Measurements from ENCODE around the gene ZBTB46. TPM values are rescaled to one million over a fixed set of nuclear protein-coding genes. Genes with fewer than 3 reads are reported as not detected.

The ZBTB46 gene
- total and polyA plus RNA-seq, 10 donors: 3.6 to 76.5 (median 32.1) TPM

DNA sequence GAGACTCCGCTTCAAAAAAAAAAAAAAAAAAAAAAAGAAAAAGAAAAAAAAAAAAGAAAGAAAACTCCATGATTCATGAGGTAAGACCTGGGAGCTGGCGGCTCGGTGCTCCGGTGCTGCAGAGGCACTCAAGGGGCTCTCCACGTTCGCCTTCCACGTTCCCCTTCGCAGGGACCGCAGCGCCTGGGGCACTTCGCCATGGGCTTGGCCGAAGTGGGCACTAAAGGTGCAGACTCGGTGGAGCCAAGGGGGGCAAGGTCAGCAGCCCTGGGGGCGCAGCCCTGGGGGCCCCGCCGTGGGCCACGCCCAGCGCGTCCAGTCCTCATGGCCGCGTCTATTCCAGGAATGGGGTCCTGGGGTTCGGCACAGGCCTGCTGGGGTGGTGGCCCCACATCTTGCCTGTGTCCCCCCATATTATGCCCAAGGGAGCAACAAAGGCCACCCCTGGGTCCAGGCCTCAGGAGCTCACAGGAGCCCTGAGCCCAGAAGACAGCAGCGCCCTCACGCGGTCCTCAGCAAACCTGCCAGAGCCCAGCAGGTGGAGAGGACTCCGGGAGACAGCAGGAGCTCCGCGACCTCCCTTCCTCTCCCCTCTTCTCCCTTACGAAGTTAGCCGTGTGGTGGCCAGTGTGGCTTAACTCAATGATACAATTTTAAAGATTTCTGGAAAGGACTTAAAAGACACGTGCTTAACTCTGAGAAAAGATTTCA, 21.9 kb downstream of the ZBTB46 start:
- Histone ChIP-seq H3K36me3 (peaks cover 0 to 8% (median 0%) of the 10 kb centered on the region in 6 donors), H3K4me3 (no peak overlapping the region), H3K9me3 (no peaks in the 10 kb centered on the region), H3K4me1 (peaks cover 1 to 57% (median 33%) of the 10 kb centered on the region in 6 donors), H3K27ac (peak overlapping the region in 5 of 8 donors; percentile 4 to 76 (median 73)), H3K27me3 (replicated peaks in 1 of 7) (no peaks in the 10 kb centered on the region)
- 83 to 92% (median 88%) methylated on average over 22 to 31 of the region's 31 CpGs for WGBS, 5 donors
- DNase-seq: no peak
- intact Hi-C loops (cut with DNase I; ENCODE audit: low total_unique reads): no loop called here
- TF ChIP-seq POLR2AphosphoS5 (IDR thresholded peaks at IDR 0.05): no peak
- no peak for TF ChIP-seq POLR2A (IDR thresholded peaks at IDR 0.05)
- TF ChIP-seq, protein P1, sequence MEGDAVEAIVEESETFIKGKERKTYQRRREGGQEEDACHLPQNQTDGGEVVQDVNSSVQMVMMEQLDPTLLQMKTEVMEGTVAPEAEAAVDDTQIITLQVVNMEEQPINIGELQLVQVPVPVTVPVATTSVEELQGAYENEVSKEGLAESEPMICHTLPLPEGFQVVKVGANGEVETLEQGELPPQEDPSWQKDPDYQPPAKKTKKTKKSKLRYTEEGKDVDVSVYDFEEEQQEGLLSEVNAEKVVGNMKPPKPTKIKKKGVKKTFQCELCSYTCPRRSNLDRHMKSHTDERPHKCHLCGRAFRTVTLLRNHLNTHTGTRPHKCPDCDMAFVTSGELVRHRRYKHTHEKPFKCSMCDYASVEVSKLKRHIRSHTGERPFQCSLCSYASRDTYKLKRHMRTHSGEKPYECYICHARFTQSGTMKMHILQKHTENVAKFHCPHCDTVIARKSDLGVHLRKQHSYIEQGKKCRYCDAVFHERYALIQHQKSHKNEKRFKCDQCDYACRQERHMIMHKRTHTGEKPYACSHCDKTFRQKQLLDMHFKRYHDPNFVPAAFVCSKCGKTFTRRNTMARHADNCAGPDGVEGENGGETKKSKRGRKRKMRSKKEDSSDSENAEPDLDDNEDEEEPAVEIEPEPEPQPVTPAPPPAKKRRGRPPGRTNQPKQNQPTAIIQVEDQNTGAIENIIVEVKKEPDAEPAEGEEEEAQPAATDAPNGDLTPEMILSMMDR (IDR thresholded peaks at IDR 0.05 in 8 of 11, conservative IDR thresholded peaks at IDR 0.05 in 3 of 11): no peak

DNA sequence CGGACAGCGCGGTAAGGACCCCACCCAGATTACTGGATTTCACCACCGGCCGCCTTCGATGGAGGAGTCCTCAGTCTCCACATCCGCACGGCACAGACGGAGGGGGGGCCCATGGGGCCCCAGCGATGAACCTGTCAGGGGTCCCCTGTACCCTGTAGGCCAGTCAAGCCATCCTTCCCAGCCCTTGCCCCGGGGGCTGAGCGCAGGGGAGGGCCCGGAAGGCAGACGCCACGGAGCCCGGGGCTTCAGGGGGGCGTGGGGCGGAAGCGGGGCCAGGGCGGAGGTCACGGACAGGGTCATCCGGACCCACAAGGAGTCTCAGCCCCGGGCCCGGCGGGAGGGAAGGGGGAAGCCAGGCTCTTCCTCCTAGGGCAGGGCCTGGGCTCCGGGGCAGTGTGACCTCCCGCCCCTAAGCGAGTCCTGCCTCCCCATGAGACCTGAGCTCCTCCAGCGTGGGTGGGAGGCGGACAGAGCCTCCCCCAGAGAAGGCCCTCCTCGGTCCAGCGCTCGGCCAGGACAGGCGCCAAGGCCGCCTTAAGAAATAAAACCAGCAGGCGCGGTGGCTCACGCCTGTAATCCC, 22.8 kb downstream of the ZBTB46 start:
- peaks cover 0 to 5% (median 0%) of the 10 kb centered on the region in 7 donors for H3K27me3 ChIP-seq (replicated peaks in 1 of 7)
- DNase-seq: no peak
- H3K36me3 ChIP-seq: peaks cover 0 to 8% (median 0%) of the 10 kb centered on the region in 6 donors
- 72 to 89% (median 84%) methylated on average over 30 to 38 of the region's 38 CpGs for WGBS, 5 donors
- peak overlapping the region in 7 of 8 donors; percentile 15 to 77 (median 73) for H3K27ac ChIP-seq
- intact Hi-C loops (cut with DNase I; ENCODE audit: low total_unique reads): no loop called here
- TF ChIP-seq, protein P1 (IDR thresholded peaks at IDR 0.05 in 8 of 11, conservative IDR thresholded peaks at IDR 0.05 in 3 of 11): no peak
- TF ChIP-seq POLR2AphosphoS5 (IDR thresholded peaks at IDR 0.05): peak in 1 of 3 donors; percentile 21
- H3K9me3 ChIP-seq: no peaks in the 10 kb centered on the region
- H3K4me3 ChIP-seq: peak overlapping the region in 7 of 8 donors; percentile 8 to 60 (median 25)
- peaks cover 9 to 57% (median 37%) of the 10 kb centered on the region in 6 donors for H3K4me1 ChIP-seq

GRCh38 chr20:63807654-63808053, 23.4 kb downstream of the ZBTB46 start:
- Histone ChIP-seq H3K9me3 (no peaks in the 10 kb centered on the region), H3K4me1 (peaks cover 9 to 59% (median 39%) of the 10 kb centered on the region in 6 donors), H3K4me3 (peak overlapping the region in 4 of 8 donors; percentile 19 to 60 (median 26)), H3K36me3 (peaks cover 0 to 8% (median 0%) of the 10 kb centered on the region in 6 donors), H3K27me3 (replicated peaks in 1 of 7) (peaks cover 0 to 5% (median 0%) of the 10 kb centered on the region in 7 donors), H3K27ac (peak overlapping the region in 5 of 8 donors; percentile 50 to 77 (median 74))
- WGBS, 5 donors: 88 to 97% (median 91%) methylated on average over 23 of the region's 23 CpGs
- no peak for DNase-seq
- intact Hi-C loops (cut with DNase I; ENCODE audit: low total_unique reads): no loop called here
- TF ChIP-seq POLR2A (IDR thresholded peaks at IDR 0.05): no peak
- TF ChIP-seq, protein P1 (IDR thresholded peaks at IDR 0.05 in 8 of 11, conservative IDR thresholded peaks at IDR 0.05 in 3 of 11): no peak
- TF ChIP-seq POLR2AphosphoS5 (IDR thresholded peaks at IDR 0.05): peak in 2 of 3 donors; percentile 5 to 17

GRCh38 chr20:63804308-63804636, 26.8 kb downstream of the ZBTB46 start:
- intact Hi-C loops (cut with DNase I; ENCODE audit: low total_unique reads): no loop called here
- no peak for DNase-seq
- H3K36me3 ChIP-seq: peaks cover 0 to 22% (median 0%) of the 10 kb centered on the region in 6 donors
- H3K9me3 ChIP-seq: no peaks in the 10 kb centered on the region
- H3K27ac ChIP-seq: peak overlapping the region in 6 of 8 donors; percentile 60 to 81 (median 76)
- TF ChIP-seq POLR2A (IDR thresholded peaks at IDR 0.05): no peak
- no peak for TF ChIP-seq POLR2AphosphoS5 (IDR thresholded peaks at IDR 0.05)
- TF ChIP-seq, protein P1 (IDR thresholded peaks at IDR 0.05 in 8 of 11, conservative IDR thresholded peaks at IDR 0.05 in 3 of 11): no peak
- peaks cover 5 to 42% (median 25%) of the 10 kb centered on the region in 6 donors for H3K4me1 ChIP-seq
- 54 to 86% (median 76%) methylated on average over 7 to 8 of the region's 8 CpGs for WGBS, 5 donors
- H3K4me3 ChIP-seq: peak overlapping the region in 1 of 8 donors; percentile 51
- H3K27me3 ChIP-seq (replicated peaks in 1 of 7): peaks cover 0 to 5% (median 0%) of the 10 kb centered on the region in 7 donors

Measured in spleen (tissue), 11 donors.